Measurements from ENCODE around the gene PCNA. TPM values are rescaled to one million over a fixed set of nuclear protein-coding genes. Genes with fewer than 3 reads are reported as not detected.

PCNA gene
- total and polyA plus RNA-seq, 10 of the 15 experiments (the other 5 are each of a cell fraction or from before 2014, with no cell fraction given): 389 to 694 (median 540) TPM

GRCh38 chr20:5080384-5080877, 39.3 kb downstream of the PCNA start:
- in situ Hi-C loops (cut with MboI): loop anchor here (5.0 kb wide), 1 partner anchor 268 kb away; no protein-coding TSS in a partner anchor
- ChIA-PET SMC1A (ENCODE audit: uncharacterized antibody, unreplicated experiment) (interaction anchor here (1.1 to 5.1 kb wide), 17 partner anchors 8 to 269 kb away, joined by 3 to 45 read pairs (median 8); no protein-coding TSS in a partner anchor), CTCF (interaction anchor here (0.9 to 4.8 kb wide), 9 partner anchors 11 to 266 kb away, joined by 3 to 40 read pairs (median 4); no protein-coding TSS in a partner anchor), RAD21 (ENCODE audit: unreplicated experiment) (interaction anchor here (0.9 to 3.7 kb wide), 19 partner anchors 8 to 266 kb away, joined by 3 to 26 read pairs (median 6); partner anchors contain the start of gene CDS2), POLR2A (interaction anchor here (0.5 to 5.5 kb wide), 11 partner anchors 11 to 108 kb away, joined by 3 to 49 read pairs (median 6); no protein-coding TSS in a partner anchor)
- FAIRE-seq: no peak
- no peaks in the 10 kb centered on the region for H4K20me1 ChIP-seq (ENCODE audit: control insufficient read depth, insufficient read depth)
- no peak overlapping the region for H3K4me3 ChIP-seq
- H3K9ac ChIP-seq (ENCODE audit: control insufficient read depth, insufficient read depth, low read length): no peak overlapping the region
- peak; percentile 74 for ATAC-seq
- no peak overlapping the region; the same call in 1 of the 2 replicates for H2AFZ ChIP-seq (ENCODE audit: control insufficient read depth, low read depth, low read length)
- H3K79me2 ChIP-seq (ENCODE audit: control insufficient read depth, insufficient read depth, low read length): no peaks in the 10 kb centered on the region
- intact Hi-C loops (cut with micrococcal nuclease; ENCODE audit: unreplicated experiment): no loop called here
- no peaks in the 10 kb centered on the region for H3K9me3 ChIP-seq (replicated peaks; ENCODE audit: control insufficient read depth, insufficient read depth, low read length)
- H3K4me1 ChIP-seq (ENCODE audit: control insufficient read depth, insufficient read depth, low read length): peaks cover 34% of the 10 kb centered on the region
- H3K4me2 ChIP-seq (ENCODE audit: control insufficient read depth, insufficient read depth): peak overlapping the region; percentile 41
- peak overlapping the region; percentile 13; the same call in 1 of the 2 replicates for H3K27ac ChIP-seq (ENCODE audit: control insufficient read depth, insufficient read depth)
- BruUV-seq (replicated peaks): no TSS peak
- H3K27me3 ChIP-seq (replicated peaks in 1 of 2; ENCODE audit: control insufficient read depth in 2 of 2, insufficient read depth in 2 of 2, low read length in 1 of 2): no peaks in the 10 kb centered on the region
- peak; percentile 48 for DNase-seq (ENCODE audit: low read depth, low spot score)
- WGBS (ENCODE audit: insufficient coverage, insufficient replicate concordance, low lambda C conversion rate, missing lambda C conversion rate): 51% methylated on average over 10 of the region's 10 CpGs
- no peaks in the 10 kb centered on the region for H3K36me3 ChIP-seq (ENCODE audit: control insufficient read depth in 2 of 2, insufficient read depth in 2 of 2, low read length in 1 of 2)
- TF ChIP-seq CBFB (IDR thresholded peaks at IDR 0.05; ENCODE audit: low read depth) (no peak), ASH2L (IDR thresholded peaks at IDR 0.05; ENCODE audit: borderline replicate concordance, low read depth) (no peak), FOS (IDR thresholded peaks at IDR 0.05; ENCODE audit: borderline replicate concordance, extremely low read depth, insufficient read length) (no peak), CEBPB (IDR thresholded peaks at IDR 0.05; ENCODE audit: borderline replicate concordance in 1 of 2, low read depth in 2 of 2, low read length in 2 of 2) (peak in 1 of 2 experiments; percentile 39; a peak in 1 of 4 replicates), TCF7 (IDR thresholded peaks at IDR 0.05; ENCODE audit: borderline replicate concordance) (no peak), CUX1 (IDR thresholded peaks at IDR 0.05; ENCODE audit: insufficient replicate concordance, low read depth, low read length) (no peak), REST (IDR thresholded peaks at IDR 0.05; ENCODE audit: low read depth, low read length) (no peak), IRF5 (IDR thresholded peaks at IDR 0.05; ENCODE audit: borderline replicate concordance) (no peak), JUNB (IDR thresholded peaks at IDR 0.05) (no peak; the same call in 1 of the 2 replicates), HSF1 (IDR thresholded peaks at IDR 0.05; ENCODE audit: low read depth, low read length) (no peak), CBX3 (IDR thresholded peaks at IDR 0.05; ENCODE audit: borderline replicate concordance, low read depth) (no peak)
